PC-9 (cell line): ENCODE measurements around the gene ROBO2. TPM values are rescaled to one million over a fixed set of nuclear protein-coding genes. Genes with fewer than 3 reads are reported as not detected.

Source experiments
- BruUV-seq: library from RNA; stranded (reverse); fragments of 400-500 nt; replicated peaks from 2 replicates; lab custom pipeline; 2021; lab: Mats Ljungman, UMichigan
- CTCF ChIA-PET: fragments of 300-600 bp; sonication (Branson Sonifier 250); formaldehyde crosslinking; loops from one replicate; lab custom pipeline; 2022; ENCODE audit warnings: antibody characterized with exemption; lab: Charles Lee
- POLR2A ChIA-PET: fragments of 300-600 bp; sonication (Branson Sonifier 250); formaldehyde crosslinking; loops from one replicate; lab custom pipeline; 2022; ENCODE audit warnings: antibody characterized with exemption; ENCODE audit not compliant: unreplicated experiment; lab: Charles Lee
- DNase-seq, 2 experiments: peaks; one replicate each; pipeline versions ENCODE4 v3.0.0 to v3.0.0-alpha.2; 2015 to 2022; ENCODE audit warnings: mixed read lengths in 1 of 2
- H2AFZ ChIP-seq: fragments of 200-600 bp; sonication (generic); 2 replicates; pipeline ENCODE4 v1.8.1; 2017; ENCODE audit warnings: antibody characterized with exemption
- H3F3A ChIP-seq: fragments of 200-600 bp; sonication (generic); 2 replicates; pipeline ENCODE4 v1.8.1; 2017; ENCODE audit warnings: antibody characterized with exemption, mild to moderate bottlenecking, low read depth; ENCODE audit not compliant: insufficient read depth
- H3K27ac ChIP-seq: fragments of 200-600 bp; sonication (generic); 2 replicates; pipeline ENCODE4 v1.6.1; 2016; ENCODE audit warnings: mixed run types
- H3K27me3 ChIP-seq: fragments of 200-600 bp; sonication (generic); 2 replicates; pipeline ENCODE4 v1.6.1; 2016; ENCODE audit warnings: low read depth, mixed run types; ENCODE audit not compliant: insufficient read depth
- H3K36me3 ChIP-seq: fragments of 200-600 bp; sonication (generic); 2 replicates; pipeline ENCODE4 v1.6.1; 2016; ENCODE audit warnings: low read depth, mixed run types
- H3K4me1 ChIP-seq: fragments of 200-600 bp; sonication (generic); replicated peaks from 2 replicates; pipeline ENCODE4 v1.6.1; 2016; ENCODE audit warnings: mixed run types; ENCODE audit not compliant: insufficient read depth
- H3K4me2 ChIP-seq: fragments of 200-600 bp; sonication (generic); 2 replicates; pipeline ENCODE4 v1.6.1; 2017; ENCODE audit warnings: mixed run types
- H3K4me3 ChIP-seq: fragments of 200-600 bp; sonication (generic); 2 replicates; pipeline ENCODE4 v1.6.1; 2016; ENCODE audit warnings: mixed run types
- H3K79me2 ChIP-seq: fragments of 200-600 bp; sonication (generic); 2 replicates; pipeline ENCODE4 v1.6.1; 2017; ENCODE audit warnings: low read depth, mixed run types
- H3K9me2 ChIP-seq: fragments of 200-600 bp; sonication (generic); 2 replicates; pipeline ENCODE4 v1.8.1; 2017; ENCODE audit warnings: mild to moderate bottlenecking; ENCODE audit not compliant: insufficient read depth
- H3K9me3 ChIP-seq: fragments of 200-600 bp; sonication (generic); 2 replicates; pipeline ENCODE4 v1.8.1; 2016; ENCODE audit warnings: low read depth; ENCODE audit not compliant: insufficient read depth
- H4K20me1 ChIP-seq: fragments of 200-600 bp; sonication (generic); 2 replicates; pipeline ENCODE4 v1.8.1; 2017; ENCODE audit not compliant: insufficient read depth
- EZH2 ChIP-seq: fragments of 200-600 bp; sonication (generic); IDR thresholded peaks from 2 replicates; pipeline ENCODE4 v1.8.0; 2017; ENCODE audit warnings: antibody characterized with exemption, low read depth
- intact Hi-C: fragments of 100-400 bp; cut with micrococcal nuclease; formaldehyde crosslinking; loops from one replicate; pipeline ENCODE4 v1.10.0; 2022; ENCODE audit not compliant: unreplicated experiment
- total RNA-seq: library from RNA; stranded (reverse); gene quantifications from 2 replicates; pipeline ENCODE4 v1.2.3, GENCODE V29; 2021
- TF ChIP-seq, protein P1 (sequence below): fragments of 200-600 bp; sonication (generic); conservative IDR thresholded peaks from 2 replicates; pipeline ENCODE4 v1.6.1; 2017; ENCODE audit warnings: mixed run types, antibody characterized with exemption, mild to moderate bottlenecking, moderate library complexity

Gene ROBO2
- total RNA-seq, 1 experiment from 2014 or later = 0.39 TPM

DNA sequence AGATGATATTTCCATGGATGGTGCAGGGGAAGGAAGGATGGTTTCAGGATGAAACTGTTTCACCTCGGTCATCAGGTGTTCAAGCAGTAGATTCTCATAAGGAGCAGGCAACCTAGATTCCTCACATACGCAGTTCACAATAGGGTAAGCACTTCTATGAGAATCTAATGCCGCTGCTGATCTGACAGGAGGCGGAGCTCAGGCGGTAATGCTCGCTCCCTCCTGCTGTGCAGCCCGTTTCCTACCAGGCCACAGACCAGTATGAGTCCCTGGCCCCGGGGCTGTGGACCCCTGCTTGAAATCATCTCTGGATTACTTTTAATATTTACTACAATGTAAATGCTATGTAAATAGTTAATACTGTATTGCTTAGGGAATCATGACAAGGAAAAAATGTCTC is 241.8 kb downstream of the ROBO2 start:
- no peaks in the 10 kb centered on the region for H4K20me1 ChIP-seq

DNA sequence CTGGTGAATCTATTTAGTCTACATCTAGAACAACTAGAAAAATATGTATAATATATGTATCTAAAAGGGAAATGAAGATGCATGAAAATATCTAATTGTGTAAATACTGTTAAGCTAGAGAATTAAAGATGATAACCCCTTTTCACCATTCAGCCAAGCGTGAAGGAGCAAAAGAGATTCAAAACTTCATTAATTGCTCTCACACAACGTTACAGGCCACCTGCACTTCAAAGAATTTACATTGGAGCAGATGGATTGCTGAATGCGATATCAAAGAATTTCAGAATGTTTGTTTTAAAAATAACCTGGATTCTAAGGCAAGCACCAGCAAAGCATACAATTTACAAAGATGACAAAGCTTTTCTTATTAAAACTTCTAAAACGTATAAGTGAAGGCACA is 243.2 kb downstream of the ROBO2 start:
- H3K9me3 ChIP-seq = no peaks in the 10 kb centered on the region
- H3K9me2 ChIP-seq = no peaks in the 10 kb centered on the region
- no peaks in the 10 kb centered on the region; the same call in 1 of the 2 replicates for H4K20me1 ChIP-seq
- H2AFZ ChIP-seq = no peak overlapping the region
- H3K4me3 ChIP-seq = no peak overlapping the region
- POLR2A ChIA-PET = no interaction called here
- no peaks in the 10 kb centered on the region for H3F3A ChIP-seq
- H3K36me3 ChIP-seq = no peaks in the 10 kb centered on the region
- H3K27ac ChIP-seq = no peak overlapping the region
- H3K4me1 ChIP-seq = no peaks in the 10 kb centered on the region
- no peaks in the 10 kb centered on the region for H3K79me2 ChIP-seq
- H3K27me3 ChIP-seq = no peaks in the 10 kb centered on the region
- intact Hi-C loops = no loop called here
- CTCF ChIA-PET = no interaction called here
- no peak overlapping the region for H3K4me2 ChIP-seq
- TF ChIP-seq, protein P1, sequence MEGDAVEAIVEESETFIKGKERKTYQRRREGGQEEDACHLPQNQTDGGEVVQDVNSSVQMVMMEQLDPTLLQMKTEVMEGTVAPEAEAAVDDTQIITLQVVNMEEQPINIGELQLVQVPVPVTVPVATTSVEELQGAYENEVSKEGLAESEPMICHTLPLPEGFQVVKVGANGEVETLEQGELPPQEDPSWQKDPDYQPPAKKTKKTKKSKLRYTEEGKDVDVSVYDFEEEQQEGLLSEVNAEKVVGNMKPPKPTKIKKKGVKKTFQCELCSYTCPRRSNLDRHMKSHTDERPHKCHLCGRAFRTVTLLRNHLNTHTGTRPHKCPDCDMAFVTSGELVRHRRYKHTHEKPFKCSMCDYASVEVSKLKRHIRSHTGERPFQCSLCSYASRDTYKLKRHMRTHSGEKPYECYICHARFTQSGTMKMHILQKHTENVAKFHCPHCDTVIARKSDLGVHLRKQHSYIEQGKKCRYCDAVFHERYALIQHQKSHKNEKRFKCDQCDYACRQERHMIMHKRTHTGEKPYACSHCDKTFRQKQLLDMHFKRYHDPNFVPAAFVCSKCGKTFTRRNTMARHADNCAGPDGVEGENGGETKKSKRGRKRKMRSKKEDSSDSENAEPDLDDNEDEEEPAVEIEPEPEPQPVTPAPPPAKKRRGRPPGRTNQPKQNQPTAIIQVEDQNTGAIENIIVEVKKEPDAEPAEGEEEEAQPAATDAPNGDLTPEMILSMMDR = no peak
- no peak for TF ChIP-seq EZH2
- no TSS peak for BruUV-seq
- no peak for DNase-seq

More for the DNA sequence above, 241.8 kb downstream of the ROBO2 start:
- no peak overlapping the region for H3K4me3 ChIP-seq
- no peak for TF ChIP-seq EZH2
- TF ChIP-seq, protein P1 = no peak
- H3K79me2 ChIP-seq = no peaks in the 10 kb centered on the region
- H3K4me2 ChIP-seq = no peak overlapping the region
- H2AFZ ChIP-seq = no peak overlapping the region
- no peaks in the 10 kb centered on the region for H3K4me1 ChIP-seq
- no peaks in the 10 kb centered on the region for H3K9me3 ChIP-seq
- H3K9me2 ChIP-seq = no peaks in the 10 kb centered on the region
- no peaks in the 10 kb centered on the region for H3K27me3 ChIP-seq
- no peak for DNase-seq
- POLR2A ChIA-PET = no interaction called here
- H3K36me3 ChIP-seq = no peaks in the 10 kb centered on the region
- CTCF ChIA-PET = no interaction called here
- intact Hi-C loops = no loop called here
- no peaks in the 10 kb centered on the region for H3F3A ChIP-seq
- H3K27ac ChIP-seq = no peak overlapping the region
- no TSS peak for BruUV-seq

DNA sequence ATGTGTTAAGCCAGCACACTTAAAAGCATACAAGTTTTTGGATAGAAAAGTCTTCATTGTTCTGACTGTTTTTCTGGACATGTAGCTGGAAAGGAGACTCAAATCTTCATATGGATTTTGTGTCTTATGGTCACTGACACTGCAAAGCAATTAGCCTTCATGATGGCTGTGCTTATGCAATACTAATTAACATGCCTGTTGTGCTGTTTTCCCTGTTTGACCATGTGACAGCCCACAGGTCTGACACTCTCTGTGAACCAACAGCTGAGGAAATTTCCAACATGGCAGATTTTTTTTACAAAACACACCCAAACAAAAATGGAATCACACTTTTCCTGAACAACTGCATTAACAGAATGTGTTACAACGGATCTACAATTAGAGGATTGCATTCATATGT is 248.4 kb downstream of the ROBO2 start:
- Histone ChIP-seq H3K4me3 (no peak overlapping the region), H3K79me2 (no peaks in the 10 kb centered on the region), H3K4me2 (no peak overlapping the region), H4K20me1 (no peaks in the 10 kb centered on the region; the same call in 1 of the 2 replicates), H3K9me2 (no peaks in the 10 kb centered on the region), H3K9me3 (no peaks in the 10 kb centered on the region), H3K27ac (no peak overlapping the region), H3F3A (no peaks in the 10 kb centered on the region), H3K27me3 (no peaks in the 10 kb centered on the region), H3K36me3 (no peaks in the 10 kb centered on the region), H2AFZ (no peak overlapping the region), H3K4me1 (no peaks in the 10 kb centered on the region)
- ChIA-PET POLR2A (no interaction called here), CTCF (no interaction called here)
- DNase-seq = no peak
- no TSS peak for BruUV-seq
- TF ChIP-seq EZH2 = no peak
- TF ChIP-seq, protein P1 = no peak
- intact Hi-C loops = no loop called here
